COLO829 (cell line): ENCODE results near the gene ZNF280D.
A peak's percentile ranks its signal among the peaks of the same experiment; 100 is the strongest.
"Not testable (repeated sequence)": the region's sequence is repeated elsewhere in the genome, so short reads cannot be mapped to it uniquely, and the experiment has no call there.

Experiments used
- DNase-seq: peaks from one replicate; pipeline ENCODE4 v3.0.0; 2012; ENCODE audit warnings: low spot score

Gene ZNF280D, protein sequence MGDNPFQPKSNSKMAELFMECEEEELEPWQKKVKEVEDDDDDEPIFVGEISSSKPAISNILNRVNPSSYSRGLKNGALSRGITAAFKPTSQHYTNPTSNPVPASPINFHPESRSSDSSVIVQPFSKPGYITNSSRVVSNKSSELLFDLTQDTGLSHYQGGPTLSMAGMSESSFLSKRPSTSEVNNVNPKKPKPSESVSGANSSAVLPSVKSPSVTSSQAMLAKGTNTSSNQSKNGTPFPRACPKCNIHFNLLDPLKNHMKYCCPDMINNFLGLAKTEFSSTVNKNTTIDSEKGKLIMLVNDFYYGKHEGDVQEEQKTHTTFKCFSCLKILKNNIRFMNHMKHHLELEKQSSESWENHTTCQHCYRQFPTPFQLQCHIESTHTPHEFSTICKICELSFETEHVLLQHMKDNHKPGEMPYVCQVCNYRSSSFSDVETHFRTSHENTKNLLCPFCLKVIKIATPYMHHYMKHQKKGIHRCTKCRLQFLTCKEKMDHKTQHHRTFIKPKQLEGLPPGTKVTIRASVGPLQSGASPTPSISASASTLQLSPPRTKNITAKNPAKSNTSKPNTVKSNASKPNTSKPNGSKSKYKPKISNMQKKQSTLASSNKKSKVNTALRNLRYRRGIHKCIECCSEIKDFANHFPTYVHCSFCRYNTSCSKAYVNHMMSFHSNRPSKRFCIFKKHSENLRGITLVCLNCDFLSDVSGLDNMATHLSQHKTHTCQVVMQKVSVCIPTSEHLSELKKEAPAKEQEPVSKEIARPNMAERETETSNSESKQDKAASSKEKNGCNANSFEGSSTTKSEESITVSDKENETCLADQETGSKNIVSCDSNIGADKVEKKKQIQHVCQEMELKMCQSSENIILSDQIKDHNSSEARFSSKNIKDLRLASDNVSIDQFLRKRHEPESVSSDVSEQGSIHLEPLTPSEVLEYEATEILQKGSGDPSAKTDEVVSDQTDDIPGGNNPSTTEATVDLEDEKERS

DNA sequence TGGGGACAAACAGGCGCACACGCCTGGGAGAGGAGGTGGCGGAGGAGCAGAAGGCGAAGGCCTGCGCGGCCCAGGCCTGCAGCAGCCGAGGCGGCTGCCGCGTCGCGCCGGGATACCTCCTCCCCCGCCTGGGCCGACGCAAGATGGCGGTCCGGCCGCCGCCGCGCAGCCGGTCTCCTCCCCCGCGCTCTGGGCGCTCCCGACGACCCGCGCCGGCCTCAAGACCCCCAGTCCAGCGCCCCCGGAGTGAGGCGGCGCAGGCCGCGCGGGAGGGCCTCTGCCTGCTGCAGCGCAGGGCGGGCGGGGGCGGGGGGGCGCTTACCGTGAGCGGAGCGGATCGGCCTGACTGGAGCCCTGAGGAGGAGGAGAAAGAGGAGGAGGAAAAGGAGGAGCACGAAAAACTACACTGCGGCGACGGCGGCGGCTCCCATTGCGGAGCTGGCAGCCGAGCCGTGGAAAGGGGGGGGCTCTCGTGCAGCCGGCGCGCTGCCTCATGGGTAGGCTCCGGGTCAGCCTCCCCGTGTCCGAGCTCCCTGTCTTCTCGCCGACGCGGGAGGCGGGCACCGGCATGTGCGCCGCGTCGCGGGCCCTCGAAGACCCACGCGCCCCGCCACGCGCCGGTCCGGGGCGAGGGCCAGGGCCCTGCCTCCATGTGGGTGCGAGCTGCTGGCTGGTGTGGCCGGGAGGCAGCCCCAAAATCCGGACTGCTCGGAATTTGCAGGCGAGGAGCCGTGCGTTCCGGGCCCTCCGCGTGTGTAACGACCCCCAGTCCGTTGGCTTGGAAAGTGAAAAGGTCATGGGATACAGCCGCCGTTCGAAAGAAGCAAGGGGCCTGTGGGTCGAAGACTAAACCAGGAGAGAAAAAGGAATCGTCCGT lies at the start of gene ZNF280D:
ZNF280D (minus strand) TSS at position 374 of the 877 bp plus-strand sequence. CDS start 26,400 bp downstream, outside the sequence.
- peak; percentile 27 for DNase-seq

DNA sequence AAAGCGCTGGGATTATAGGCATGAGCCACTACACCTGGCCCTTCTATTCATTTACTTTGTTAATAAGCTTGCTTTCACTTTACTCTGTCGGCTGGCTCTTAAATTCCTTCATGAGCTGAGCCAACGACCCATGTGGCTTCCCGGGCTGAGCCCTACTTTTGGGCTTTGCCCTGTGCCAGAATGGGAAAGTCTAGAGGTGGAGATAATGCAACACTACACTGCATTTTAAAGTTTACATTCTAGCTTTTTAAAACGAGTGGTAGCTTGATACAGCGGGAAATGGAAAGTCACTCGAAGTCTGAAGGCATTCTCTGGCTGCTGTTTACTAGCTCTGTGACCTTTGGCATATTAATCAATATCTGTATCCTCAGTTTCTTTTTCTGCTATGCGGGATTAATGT lies 49.0 kb upstream of the ZNF280D start:
- DNase-seq: no peak

DNA sequence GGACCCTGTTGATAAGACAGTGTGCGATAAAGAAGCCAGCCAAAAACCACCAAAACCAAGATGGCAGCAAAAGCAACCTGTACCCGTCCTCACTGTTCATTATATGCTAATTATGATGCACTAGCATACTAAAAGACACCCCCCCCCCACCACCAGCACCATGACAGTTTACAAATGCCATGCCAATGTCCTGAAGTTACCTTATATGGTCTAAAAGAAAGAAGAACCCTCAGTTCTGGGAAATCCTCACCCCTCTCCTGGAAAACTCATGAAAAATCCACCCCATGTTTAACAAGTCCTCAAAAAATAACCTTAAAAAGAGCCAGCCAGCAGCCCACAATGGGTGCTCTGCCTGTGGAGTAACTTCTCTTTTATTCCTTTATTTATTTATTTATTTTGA lies 48.4 kb upstream of the ZNF280D start:
- DNase-seq: no peak

DNA sequence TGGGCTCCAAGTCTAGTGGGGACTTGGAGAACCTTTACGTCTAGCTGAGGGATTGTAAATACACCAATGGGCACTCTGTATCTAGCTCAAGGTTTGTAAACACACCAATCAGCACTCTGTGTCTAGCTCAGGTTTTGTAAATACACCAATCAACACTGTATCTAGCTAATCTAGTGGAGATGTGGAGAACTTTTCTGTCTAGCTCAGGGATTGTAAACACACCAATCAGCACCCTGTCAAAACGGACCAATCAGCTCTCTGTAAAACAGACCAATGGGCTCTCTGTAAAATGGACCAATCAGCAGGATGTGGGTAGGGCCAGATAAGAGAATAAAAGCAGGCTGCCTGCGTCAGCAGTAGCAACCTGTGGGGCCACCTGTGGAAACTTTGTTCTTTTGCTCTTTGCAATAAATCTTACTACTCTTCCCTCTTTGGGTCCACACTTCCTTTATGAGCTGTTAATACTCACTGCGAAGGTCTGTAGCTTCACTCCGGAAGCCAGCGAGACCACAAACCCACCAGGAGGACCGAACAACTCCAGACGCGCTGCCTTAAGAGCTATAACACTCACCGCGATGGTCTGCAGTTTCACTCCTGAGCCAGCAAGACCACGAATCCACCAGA lies 46.9 kb upstream of the ZNF280D start:
- not testable (repeated sequence) for DNase-seq

DNA sequence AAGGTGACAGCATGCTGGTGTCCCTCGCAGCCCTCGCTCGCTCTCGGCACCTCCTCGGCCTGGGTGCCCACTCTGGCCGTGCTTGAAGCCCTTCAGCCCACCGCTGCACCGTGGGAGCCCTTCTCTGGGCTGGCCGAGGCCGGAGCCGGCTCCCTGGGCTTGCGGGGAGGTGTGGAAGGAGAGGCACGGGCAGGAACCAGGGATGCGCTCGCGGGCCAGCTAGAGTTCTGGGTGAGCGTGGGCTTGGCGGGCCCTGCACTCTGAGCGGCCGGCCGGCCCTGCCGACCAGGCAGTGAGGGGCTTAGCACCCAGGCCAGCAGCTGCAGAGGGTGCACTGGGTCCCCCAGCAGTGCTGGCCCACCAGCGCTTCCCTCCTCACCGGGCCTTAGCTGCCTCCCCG lies 46.1 kb upstream of the ZNF280D start:
- not testable (repeated sequence) for DNase-seq

DNA sequence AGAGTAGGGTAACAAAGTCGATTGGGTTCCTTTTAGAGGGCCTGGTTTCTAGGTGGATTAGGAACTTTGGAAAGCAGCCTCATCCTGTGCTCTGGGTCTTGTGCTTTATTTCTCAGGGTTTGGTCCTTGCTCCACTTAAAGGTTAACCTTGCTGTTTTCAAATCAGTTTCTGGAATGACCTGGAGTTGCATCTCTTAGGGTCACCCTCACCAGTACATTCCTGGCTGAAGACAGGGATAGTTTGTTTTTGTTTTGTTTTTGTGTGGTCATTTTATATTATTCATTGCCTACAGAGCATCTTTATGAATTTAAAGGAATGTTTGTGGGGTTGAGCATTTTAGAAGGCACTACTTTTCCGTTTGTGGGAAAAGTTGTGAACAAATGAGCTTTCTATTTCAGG lies 45.5 kb upstream of the ZNF280D start:
- DNase-seq: no peak

DNA sequence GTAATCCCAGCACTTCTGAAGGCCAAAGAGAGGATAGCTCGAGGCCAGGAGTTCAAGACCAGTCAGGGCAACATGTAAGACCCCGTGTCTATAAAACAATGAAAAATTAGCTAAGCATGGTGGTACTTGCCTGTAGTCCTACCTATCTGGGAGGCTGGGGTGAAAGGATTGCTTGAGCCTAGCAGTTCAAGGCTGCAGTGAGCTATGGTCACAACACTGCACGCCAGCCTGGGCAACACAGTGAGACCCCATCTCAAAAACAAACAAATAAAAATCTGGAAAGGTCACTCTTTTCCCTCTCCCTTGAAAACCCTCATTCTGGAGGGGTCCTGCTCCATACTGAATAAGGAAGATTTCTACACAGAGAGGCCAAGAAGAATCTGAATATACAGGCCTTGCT lies 43.5 kb upstream of the ZNF280D start:
- no peak for DNase-seq

DNA sequence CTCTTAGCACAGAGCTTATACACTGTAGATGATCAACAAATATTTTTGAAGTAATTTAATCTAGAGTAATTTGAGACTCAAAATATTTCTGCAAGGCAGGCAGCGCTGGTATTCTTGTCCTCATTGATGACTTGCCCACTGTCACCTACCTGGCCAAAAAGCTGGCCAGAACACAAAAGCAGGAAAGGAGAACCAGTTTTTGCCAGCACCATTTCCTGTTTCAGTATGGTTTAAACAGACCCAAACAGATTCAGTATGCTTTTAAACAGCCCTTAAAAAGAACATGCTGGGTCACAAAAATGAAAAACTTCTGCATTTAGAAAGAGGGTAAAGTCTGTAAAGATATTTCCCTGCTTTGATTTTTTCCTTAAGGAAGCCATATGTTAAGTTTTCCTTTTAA lies 42.3 kb upstream of the ZNF280D start:
- no peak for DNase-seq

DNA sequence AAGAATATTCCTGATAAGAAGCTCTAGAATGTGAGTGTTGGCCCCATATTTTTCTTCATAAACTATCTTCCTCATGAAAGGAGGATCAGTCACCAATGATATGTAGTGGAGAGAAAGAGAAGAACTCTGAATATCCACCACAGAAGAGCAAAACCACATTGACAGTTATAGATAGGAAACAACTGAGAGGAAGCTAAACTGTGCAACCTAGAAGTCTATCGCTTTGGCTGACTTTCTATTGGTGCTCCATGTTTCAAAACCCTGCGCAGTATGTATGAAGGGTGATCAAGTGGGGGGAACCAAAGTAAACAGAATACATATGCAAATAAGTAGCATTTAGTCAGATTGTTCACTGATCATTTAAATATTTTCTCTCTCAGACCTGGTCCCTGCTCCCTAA lies 41.0 kb upstream of the ZNF280D start:
- DNase-seq: no peak

DNA sequence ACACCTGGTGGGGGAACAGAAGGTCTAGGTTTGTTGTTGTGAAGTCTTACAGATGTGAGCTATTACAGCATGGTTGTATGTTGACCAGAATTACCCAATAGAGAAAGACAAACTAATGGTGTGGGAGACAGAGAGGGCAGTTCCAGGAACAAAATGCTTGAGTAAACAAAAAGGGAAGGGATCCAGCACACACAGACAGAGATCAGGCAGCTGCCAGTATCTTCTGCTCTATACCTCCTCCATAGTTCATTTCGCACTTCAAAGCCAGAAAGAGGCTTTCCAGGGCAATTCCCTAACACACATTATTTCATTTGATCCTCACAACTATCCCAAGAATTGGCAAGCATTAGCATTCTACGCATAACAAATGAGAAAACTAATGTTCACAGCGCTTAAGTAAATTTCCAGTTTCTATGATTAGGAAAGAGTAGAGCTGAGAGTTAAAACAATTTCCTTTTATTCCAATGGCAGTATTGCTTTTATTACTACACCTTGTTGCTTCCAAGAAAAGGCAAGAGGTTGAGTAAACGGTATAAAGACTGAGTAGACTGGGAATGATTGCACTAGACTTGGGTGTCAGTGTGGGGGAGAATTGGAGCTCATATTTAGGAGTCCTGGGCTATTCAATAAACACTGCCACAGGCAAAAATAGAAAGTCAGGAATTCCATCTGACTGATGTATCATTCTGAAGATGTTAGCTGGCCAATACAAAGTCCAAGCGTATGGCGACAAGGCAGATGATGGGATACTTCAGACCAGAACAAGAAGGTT lies 39.7 kb upstream of the ZNF280D start:
- no peak for DNase-seq

DNA sequence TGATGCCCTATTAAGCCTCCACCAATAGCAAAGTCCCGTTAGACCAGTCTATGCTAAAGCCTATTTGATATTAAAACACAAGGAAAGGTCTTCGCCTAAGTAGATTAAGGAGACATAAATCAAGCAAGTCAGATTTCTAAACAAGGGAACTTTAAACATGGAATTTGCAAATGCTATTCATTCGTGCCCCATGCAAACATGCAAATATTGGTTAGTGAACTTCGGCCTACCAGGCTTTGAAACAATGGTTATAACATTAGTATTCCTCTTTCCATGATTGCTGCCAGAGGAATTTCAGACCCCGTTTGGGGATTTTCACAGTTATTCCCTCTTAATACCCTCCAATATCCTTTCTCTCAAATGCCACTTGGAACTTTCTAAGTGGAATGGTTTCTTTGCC lies 36.9 kb upstream of the ZNF280D start:
- DNase-seq: no peak

DNA sequence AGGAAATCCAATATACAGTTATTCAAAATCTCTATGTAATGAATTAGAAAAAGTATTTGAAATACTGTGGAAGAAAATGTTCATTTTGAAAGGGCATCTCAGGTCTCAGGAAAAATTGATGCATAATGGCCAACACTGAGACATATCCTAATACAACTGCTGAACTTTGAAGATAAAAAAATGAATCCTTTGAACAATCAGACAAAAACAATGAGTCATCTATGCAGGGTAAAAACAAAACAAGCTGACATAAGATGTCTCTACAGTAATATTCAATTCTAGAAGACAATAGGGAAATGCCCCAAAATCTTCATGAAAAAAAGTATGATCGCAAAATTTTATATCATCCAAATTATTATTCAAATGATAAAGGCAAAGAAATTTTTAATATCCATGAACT lies 34.0 kb upstream of the ZNF280D start:
- no peak for DNase-seq

DNA sequence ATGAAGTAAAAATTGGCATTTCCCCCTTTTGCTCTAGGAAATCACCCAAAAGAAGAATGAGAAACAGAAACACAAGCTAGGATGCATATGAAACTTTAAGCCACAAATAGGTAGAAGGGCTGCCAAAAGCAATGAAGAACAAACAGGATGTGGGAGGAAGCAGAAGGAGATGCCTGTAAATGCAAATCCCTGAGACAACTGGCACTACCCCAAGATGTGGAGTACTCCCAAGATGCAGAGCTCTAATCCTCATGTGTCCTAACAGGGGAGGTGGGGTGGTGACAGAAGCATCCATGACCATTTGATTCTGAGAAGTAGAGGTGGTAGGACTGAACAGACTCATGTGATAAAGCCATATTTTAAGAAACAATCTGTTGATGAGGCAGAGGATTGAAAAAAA lies 31.9 kb upstream of the ZNF280D start:
- DNase-seq: no peak

DNA sequence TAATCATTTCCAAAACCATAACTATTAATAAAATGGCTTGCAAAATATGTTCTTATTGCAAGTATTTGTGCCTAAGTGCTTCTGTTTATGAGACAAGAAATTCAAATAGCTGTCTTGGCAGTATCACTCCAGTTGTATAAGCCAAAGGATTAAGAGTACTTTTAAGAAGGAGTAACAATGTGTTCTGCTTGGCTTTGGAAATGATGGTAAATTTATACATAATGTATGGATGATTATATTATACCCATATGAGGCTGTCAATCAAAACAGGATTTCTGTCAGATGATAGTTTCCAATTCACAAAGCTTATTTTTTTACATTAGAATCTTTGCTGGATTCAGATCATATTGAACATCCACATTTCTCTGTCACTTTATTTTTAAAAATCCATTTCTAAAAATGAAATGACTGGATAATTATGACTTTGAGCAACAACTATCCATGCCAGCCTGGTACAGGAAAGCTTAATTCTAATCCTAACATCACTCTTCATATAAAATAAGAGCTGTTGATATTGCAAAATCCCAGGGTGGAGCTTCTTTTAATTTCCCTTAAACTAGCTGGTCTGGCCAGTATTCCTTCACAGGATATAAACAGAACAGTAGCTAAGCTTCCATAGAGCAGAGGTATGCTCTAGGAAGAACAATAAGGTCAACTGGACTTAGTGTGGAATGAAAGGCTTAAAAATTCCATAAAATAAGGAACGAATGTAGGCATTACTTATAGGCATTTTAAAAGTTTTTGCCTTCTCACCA lies 30.0 kb upstream of the ZNF280D start:
- no peak for DNase-seq

DNA sequence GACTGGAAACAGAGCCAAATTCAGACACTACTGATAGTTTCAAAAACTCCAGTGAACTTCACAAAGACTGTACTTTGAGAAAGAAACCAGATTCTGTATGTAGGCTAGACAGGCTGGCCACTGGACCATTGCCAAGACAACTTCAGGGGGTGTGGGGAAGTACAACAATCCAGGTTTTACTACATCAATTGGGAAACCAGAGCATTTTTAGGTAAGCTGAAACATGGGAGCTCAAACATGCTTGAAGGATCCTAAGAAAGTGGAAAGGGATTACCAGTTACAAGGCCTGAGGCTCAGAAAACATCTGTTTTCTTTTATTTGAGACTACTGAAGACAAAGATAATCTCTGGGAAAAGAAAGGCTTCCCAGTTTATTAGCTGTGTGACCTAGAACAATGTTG lies 26.9 kb upstream of the ZNF280D start:
- DNase-seq: no peak

DNA sequence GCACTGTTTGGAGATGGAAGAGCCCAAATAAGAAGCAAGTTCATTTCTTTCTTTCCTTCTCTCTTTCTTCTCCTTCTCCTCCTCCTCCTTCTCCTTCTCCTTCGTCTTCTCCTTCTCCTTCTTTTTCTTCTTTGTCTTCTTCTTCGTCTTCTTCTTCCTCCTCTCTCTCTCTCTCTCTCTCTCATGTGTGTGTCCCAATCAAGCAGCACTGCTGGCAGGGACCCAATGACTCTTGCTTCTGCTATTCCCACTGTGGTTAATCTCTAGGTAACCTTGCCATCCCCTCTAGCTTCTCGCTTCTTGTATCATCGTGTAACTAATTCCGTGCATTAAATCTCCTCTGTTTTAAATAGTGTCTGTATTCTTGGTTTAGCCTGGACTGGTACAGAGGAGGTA lies 26.1 kb upstream of the ZNF280D start:
- no peak for DNase-seq

DNA sequence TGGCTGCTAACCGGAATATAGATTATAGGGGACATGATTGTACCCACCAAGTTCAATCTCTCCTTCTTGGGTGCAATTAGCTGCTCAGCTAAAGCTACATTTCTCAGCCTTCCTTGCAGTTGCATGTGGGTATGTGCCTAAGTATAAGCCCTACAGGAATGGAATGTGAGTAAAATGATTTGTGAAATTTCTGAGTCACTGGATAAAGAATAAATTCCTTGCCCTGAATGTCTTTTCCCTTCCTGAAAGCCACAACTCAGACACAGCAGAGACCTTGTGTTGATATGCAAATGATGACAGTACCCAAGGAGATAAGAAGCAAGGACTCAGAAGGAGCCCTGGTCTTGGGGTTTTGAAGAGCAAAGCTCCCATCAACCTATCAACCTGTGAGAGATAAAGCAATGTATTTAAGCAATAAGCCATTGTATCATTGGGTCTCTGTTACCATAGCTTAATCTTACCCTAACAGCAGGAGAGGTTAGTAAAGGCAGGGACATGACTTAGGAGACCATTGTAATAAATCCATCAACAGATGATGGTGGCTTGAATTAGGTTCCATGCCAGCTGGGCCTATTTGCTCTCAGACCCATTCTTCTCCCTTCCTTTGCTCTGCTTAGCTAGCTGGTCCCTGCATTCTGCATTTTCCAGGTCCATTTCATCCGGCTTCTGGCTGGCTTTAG lies 25.6 kb upstream of the ZNF280D start:
- no peak for DNase-seq

DNA sequence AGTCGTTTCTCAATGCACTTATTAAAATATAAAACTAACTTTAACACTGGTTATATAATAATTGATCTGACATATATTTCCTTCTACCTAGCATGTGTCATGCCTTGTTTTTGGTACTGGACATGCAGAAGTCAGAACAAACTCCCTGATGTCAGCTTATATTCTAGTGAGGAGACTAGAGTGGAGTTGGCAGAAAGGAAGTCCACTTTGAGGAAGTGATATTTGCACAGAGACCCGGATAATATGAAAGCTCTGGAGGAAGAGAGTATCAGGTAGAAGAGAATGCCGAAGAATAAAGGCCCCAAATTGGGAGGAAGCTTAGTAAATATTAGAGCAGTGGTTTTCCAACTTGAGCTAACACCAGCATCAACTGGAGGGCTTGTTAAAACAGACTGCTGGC lies 24.6 kb upstream of the ZNF280D start:
- DNase-seq: no peak

DNA sequence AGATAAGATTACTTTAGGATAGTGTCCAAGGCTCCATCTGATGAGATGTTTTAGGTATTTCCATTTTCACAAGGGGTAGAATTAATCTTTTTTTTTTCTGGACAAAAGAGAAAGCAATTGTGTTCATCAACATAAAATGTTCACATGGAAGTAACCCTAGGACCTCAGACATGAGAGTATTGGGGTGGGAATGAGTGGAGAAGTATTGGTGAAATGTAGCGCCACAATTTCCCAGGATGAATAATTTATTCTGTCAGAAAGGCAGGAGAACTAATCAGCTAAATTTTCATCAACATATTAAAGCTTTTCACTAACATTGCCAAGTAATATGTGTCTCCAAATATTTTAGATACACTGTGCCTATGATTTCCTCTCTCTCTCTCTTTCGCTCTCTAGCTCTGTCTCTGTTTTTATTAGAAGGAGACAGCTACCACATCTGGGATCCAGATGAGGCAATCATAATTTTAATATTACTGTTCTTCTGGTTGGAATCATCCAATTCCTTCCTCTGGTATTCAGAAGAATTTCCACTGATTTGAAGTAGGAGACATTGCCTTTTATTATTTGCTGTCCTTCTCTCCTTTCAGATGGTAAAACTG lies 21.6 kb upstream of the ZNF280D start:
- DNase-seq: no peak
